ENCODE data around the gene MEG3. TPM values are rescaled to one million over a fixed set of nuclear protein-coding genes. Genes with fewer than 3 reads are reported as not detected.

The MEG3 gene
- total RNA-seq, 1 experiment from 2014 or later: 338 TPM

DNA sequence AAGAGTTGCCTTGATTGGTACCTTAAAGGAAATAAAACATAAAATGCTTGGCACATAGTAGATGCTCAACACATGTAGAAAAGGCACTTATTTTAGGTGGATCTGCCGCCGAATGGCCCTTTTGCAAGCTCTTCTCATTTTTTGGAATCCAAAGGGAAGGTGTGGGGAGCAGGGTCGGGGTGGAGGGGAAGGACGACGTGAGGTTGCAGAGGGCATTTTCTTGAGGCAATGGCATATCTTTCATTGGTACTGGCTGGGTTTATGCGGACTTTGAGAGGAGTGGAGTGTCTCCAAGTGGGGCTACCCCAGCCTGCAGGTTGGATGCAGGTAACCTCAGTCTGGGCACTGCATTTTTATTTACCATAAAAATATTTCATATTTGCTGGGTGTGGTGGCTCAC is 69.5 kb downstream of the MEG3 start:
- DNase-seq (ENCODE audit: low spot score) (no peak), ATAC-seq (no peak)
- TF ChIP-seq PRRX2 (CRISPR knock-in tag; IDR thresholded peaks at IDR 0.05): no peak
- no peak for TF ChIP-seq FOXP1 (CRISPR knock-in tag; IDR thresholded peaks at IDR 0.05; ENCODE audit: borderline replicate concordance)
- TF ChIP-seq ESRRA (CRISPR knock-in tag; IDR thresholded peaks at IDR 0.05; ENCODE audit: borderline replicate concordance): no peak
- TF ChIP-seq GRHL2 (CRISPR knock-in tag; IDR thresholded peaks at IDR 0.05; ENCODE audit: insufficient replicate concordance, severe bottlenecking): no peak
- no peak for TF ChIP-seq JUN (CRISPR knock-in tag; IDR thresholded peaks at IDR 0.05)
- TF ChIP-seq, protein P1, sequence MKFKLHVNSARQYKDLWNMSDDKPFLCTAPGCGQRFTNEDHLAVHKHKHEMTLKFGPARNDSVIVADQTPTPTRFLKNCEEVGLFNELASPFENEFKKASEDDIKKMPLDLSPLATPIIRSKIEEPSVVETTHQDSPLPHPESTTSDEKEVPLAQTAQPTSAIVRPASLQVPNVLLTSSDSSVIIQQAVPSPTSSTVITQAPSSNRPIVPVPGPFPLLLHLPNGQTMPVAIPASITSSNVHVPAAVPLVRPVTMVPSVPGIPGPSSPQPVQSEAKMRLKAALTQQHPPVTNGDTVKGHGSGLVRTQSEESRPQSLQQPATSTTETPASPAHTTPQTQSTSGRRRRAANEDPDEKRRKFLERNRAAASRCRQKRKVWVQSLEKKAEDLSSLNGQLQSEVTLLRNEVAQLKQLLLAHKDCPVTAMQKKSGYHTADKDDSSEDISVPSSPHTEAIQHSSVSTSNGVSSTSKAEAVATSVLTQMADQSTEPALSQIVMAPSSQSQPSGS (CRISPR knock-in tag; IDR thresholded peaks at IDR 0.05; ENCODE audit: borderline replicate concordance, low read depth): no peak
- TF ChIP-seq TP53 (CRISPR knock-in tag; IDR thresholded peaks at IDR 0.05): no peak
- TF ChIP-seq ZNF232 (CRISPR knock-in tag; IDR thresholded peaks at IDR 0.05): no peak
- TF ChIP-seq, protein P2, sequence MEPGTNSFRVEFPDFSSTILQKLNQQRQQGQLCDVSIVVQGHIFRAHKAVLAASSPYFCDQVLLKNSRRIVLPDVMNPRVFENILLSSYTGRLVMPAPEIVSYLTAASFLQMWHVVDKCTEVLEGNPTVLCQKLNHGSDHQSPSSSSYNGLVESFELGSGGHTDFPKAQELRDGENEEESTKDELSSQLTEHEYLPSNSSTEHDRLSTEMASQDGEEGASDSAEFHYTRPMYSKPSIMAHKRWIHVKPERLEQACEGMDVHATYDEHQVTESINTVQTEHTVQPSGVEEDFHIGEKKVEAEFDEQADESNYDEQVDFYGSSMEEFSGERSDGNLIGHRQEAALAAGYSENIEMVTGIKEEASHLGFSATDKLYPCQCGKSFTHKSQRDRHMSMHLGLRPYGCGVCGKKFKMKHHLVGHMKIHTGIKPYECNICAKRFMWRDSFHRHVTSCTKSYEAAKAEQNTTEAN (CRISPR knock-in tag; IDR thresholded peaks at IDR 0.05): no peak
- TF ChIP-seq ELF4 (CRISPR knock-in tag; IDR thresholded peaks at IDR 0.05; ENCODE audit: low read depth): no peak
- TF ChIP-seq ZNF219 (CRISPR knock-in tag; IDR thresholded peaks at IDR 0.05; ENCODE audit: borderline replicate concordance): no peak
- TF ChIP-seq, protein P3, sequence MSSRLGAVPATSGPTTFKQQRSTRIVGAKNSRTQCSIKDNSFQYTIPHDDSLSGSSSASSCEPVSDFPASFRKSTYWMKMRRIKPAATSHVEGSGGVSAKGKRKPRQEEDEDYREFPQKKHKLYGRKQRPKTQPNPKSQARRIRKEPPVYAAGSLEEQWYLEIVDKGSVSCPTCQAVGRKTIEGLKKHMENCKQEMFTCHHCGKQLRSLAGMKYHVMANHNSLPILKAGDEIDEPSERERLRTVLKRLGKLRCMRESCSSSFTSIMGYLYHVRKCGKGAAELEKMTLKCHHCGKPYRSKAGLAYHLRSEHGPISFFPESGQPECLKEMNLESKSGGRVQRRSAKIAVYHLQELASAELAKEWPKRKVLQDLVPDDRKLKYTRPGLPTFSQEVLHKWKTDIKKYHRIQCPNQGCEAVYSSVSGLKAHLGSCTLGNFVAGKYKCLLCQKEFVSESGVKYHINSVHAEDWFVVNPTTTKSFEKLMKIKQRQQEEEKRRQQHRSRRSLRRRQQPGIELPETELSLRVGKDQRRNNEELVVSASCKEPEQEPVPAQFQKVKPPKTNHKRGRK (CRISPR knock-in tag; IDR thresholded peaks at IDR 0.05; ENCODE audit: borderline replicate concordance): no peak
- TF ChIP-seq, protein P4, sequence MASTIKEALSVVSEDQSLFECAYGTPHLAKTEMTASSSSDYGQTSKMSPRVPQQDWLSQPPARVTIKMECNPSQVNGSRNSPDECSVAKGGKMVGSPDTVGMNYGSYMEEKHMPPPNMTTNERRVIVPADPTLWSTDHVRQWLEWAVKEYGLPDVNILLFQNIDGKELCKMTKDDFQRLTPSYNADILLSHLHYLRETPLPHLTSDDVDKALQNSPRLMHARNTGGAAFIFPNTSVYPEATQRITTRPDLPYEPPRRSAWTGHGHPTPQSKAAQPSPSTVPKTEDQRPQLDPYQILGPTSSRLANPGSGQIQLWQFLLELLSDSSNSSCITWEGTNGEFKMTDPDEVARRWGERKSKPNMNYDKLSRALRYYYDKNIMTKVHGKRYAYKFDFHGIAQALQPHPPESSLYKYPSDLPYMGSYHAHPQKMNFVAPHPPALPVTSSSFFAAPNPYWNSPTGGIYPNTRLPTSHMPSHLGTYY (CRISPR knock-in tag; IDR thresholded peaks at IDR 0.05): no peak
- TF ChIP-seq NR2C2 (CRISPR knock-in tag; IDR thresholded peaks at IDR 0.05): no peak
- TF ChIP-seq, protein P5, sequence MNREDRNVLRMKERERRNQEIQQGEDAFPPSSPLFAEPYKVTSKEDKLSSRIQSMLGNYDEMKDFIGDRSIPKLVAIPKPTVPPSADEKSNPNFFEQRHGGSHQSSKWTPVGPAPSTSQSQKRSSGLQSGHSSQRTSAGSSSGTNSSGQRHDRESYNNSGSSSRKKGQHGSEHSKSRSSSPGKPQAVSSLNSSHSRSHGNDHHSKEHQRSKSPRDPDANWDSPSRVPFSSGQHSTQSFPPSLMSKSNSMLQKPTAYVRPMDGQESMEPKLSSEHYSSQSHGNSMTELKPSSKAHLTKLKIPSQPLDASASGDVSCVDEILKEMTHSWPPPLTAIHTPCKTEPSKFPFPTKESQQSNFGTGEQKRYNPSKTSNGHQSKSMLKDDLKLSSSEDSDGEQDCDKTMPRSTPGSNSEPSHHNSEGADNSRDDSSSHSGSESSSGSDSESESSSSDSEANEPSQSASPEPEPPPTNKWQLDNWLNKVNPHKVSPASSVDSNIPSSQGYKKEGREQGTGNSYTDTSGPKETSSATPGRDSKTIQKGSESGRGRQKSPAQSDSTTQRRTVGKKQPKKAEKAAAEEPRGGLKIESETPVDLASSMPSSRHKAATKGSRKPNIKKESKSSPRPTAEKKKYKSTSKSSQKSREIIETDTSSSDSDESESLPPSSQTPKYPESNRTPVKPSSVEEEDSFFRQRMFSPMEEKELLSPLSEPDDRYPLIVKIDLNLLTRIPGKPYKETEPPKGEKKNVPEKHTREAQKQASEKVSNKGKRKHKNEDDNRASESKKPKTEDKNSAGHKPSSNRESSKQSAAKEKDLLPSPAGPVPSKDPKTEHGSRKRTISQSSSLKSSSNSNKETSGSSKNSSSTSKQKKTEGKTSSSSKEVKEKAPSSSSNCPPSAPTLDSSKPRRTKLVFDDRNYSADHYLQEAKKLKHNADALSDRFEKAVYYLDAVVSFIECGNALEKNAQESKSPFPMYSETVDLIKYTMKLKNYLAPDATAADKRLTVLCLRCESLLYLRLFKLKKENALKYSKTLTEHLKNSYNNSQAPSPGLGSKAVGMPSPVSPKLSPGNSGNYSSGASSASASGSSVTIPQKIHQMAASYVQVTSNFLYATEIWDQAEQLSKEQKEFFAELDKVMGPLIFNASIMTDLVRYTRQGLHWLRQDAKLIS (CRISPR knock-in tag; IDR thresholded peaks at IDR 0.05; ENCODE audit: borderline replicate concordance): no peak
- TF ChIP-seq, protein P6, sequence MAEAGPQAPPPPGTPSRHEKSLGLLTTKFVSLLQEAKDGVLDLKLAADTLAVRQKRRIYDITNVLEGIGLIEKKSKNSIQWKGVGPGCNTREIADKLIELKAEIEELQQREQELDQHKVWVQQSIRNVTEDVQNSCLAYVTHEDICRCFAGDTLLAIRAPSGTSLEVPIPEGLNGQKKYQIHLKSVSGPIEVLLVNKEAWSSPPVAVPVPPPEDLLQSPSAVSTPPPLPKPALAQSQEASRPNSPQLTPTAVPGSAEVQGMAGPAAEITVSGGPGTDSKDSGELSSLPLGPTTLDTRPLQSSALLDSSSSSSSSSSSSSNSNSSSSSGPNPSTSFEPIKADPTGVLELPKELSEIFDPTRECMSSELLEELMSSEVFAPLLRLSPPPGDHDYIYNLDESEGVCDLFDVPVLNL (CRISPR knock-in tag; IDR thresholded peaks at IDR 0.05; ENCODE audit: borderline replicate concordance, low read depth): no peak
- TF ChIP-seq GTF2I (CRISPR knock-in tag; conservative IDR thresholded peaks at IDR 0.05): no peak
- no peaks in the 10 kb centered on the region for H3K9me3 Mint-ChIP-seq
- CTCF ChIA-PET: no interaction called here
- H3K27me3 Mint-ChIP-seq (ENCODE audit: low read depth): peaks cover 14% of the 10 kb centered on the region
- H3K36me3 Mint-ChIP-seq: peaks cover 18% of the 10 kb centered on the region
- no peak overlapping the region for H3K4me3 Mint-ChIP-seq
- POLR2A ChIA-PET: no interaction called here
- H3K27ac Mint-ChIP-seq: no peak overlapping the region
- peaks cover 35% of the 10 kb centered on the region for H3K4me1 Mint-ChIP-seq
